IMR-90 (cell line): ENCODE measurements around the gene GANC. TPM values are rescaled to one million over a fixed set of nuclear protein-coding genes. Genes with fewer than 3 reads are reported as not detected.

Experiments
- ATAC-seq: fragments of 200-7000 bp; cut with Tn5 transposase; 2 replicates; pipeline ENCODE4 v1.9.1; 2020; ENCODE audit warnings: low read depth, mild to moderate bottlenecking, moderate library complexity
- BruUV-seq: library from RNA; stranded (reverse); fragments of 400-500 nt; replicated peaks from 2 replicates; lab custom pipeline; 2021; lab: Mats Ljungman, UMichigan
- CTCF ChIA-PET: fragments of 300-600 bp; formaldehyde crosslinking; extraction: SDS; loops from one replicate; lab custom pipeline; 2021; ENCODE audit warnings: antibody characterized with exemption; lab: Yijun Ruan, JAX
- POLR2A ChIA-PET: fragments of 300-600 bp; sonication (Branson Sonifier 250); formaldehyde crosslinking; loops from one replicate; lab custom pipeline; 2022; ENCODE audit warnings: antibody characterized with exemption; ENCODE audit not compliant: unreplicated experiment; lab: Charles Lee
- DNase-seq: peaks from one replicate; pipeline ENCODE4 v3.0.0; 2013
- H2AFZ ChIP-seq: replicated peaks from 2 replicates; pipeline ENCODE3; 2013; ENCODE audit warnings: low read length, mild to moderate bottlenecking; ENCODE audit not compliant: poor library complexity
- H2AK5ac ChIP-seq: 2 replicates; pipeline ENCODE4 v1.6.1; 2013; ENCODE audit warnings: low read depth, low read length, inconsistent platforms
- H2AK9ac ChIP-seq: replicated peaks from 2 replicates; pipeline ENCODE3; 2013; ENCODE audit warnings: mild to moderate bottlenecking, low read depth, low read length, moderate library complexity; ENCODE audit not compliant: poor library complexity
- H2BK120ac ChIP-seq: 2 replicates; pipeline ENCODE4 v1.6.1; 2013; ENCODE audit warnings: low read depth, low read length, inconsistent platforms
- H2BK15ac ChIP-seq: 3 replicates; pipeline ENCODE4 v1.6.1; 2013; ENCODE audit warnings: low read depth, low read length, inconsistent platforms
- H2BK20ac ChIP-seq: 2 replicates; pipeline ENCODE4 v1.6.1; 2013; ENCODE audit warnings: low read depth, mild to moderate bottlenecking, inconsistent platforms, low read length, moderate library complexity
- H2BK5ac ChIP-seq: 2 replicates; pipeline ENCODE4 v1.6.1; 2013; ENCODE audit warnings: mild to moderate bottlenecking, low read depth, low read length, inconsistent platforms; ENCODE audit not compliant: poor library complexity, severe bottlenecking
- H3K14ac ChIP-seq: replicated peaks from 2 replicates; pipeline ENCODE4 v1.6.1; 2013; ENCODE audit warnings: low read depth, low read length, inconsistent platforms
- H3K18ac ChIP-seq: 2 replicates; pipeline ENCODE4 v1.6.1; 2013; ENCODE audit warnings: low read depth, low read length, control low read depth
- H3K23ac ChIP-seq: 2 replicates; pipeline ENCODE4 v1.6.1; 2013; ENCODE audit warnings: low read depth, low read length, inconsistent platforms
- H3K27ac ChIP-seq: 2 replicates; pipeline ENCODE4 v1.5.1; 2013; ENCODE audit warnings: mild to moderate bottlenecking, control low read depth, low read length; ENCODE audit not compliant: insufficient read depth
- H3K27me3 ChIP-seq: 2 replicates; pipeline ENCODE4 v1.6.1; 2013; ENCODE audit warnings: low read length; ENCODE audit not compliant: control insufficient read depth, insufficient read depth
- H3K36me3 ChIP-seq: 2 replicates; pipeline ENCODE4 v1.6.1; 2013; ENCODE audit warnings: low read length, mixed read lengths; ENCODE audit not compliant: control insufficient read depth, insufficient read depth
- H3K4ac ChIP-seq: 2 replicates; pipeline ENCODE4 v1.6.1; 2013; ENCODE audit warnings: low read depth, low read length, inconsistent platforms
- H3K4me1 ChIP-seq: 2 replicates; pipeline ENCODE4 v1.6.1; 2013; ENCODE audit warnings: low read length, mixed read lengths; ENCODE audit not compliant: control insufficient read depth, insufficient read depth
- H3K4me2 ChIP-seq: 2 replicates; pipeline ENCODE4 v1.6.1; 2013; ENCODE audit warnings: low read depth, mild to moderate bottlenecking, control low read depth, low read length, moderate library complexity
- H3K4me3 ChIP-seq: 2 replicates; pipeline ENCODE4 v1.5.1; 2013; ENCODE audit warnings: low read depth, mild to moderate bottlenecking, control low read depth, low read length, moderate library complexity; ENCODE audit not compliant: insufficient read depth
- H3K56ac ChIP-seq: 2 replicates; pipeline ENCODE4 v1.6.1; 2013; ENCODE audit warnings: low read length, inconsistent platforms; ENCODE audit not compliant: insufficient read depth; ENCODE audit errors: extremely low read depth
- H3K79me1 ChIP-seq, 2 experiments: 2 replicates each; pipeline ENCODE4 v1.6.1; 2013; ENCODE audit warnings: low read length in 2 of 2, inconsistent platforms in 1 of 2, low read depth in 1 of 2
- H3K9ac ChIP-seq: 2 replicates; pipeline ENCODE4 v1.6.1; 2013; ENCODE audit warnings: low read depth, low read length, control low read depth
- H3K9me1 ChIP-seq: 2 replicates; pipeline ENCODE4 v1.6.1; 2013; ENCODE audit warnings: low read length, inconsistent platforms; ENCODE audit not compliant: insufficient read depth
- H3K9me3 ChIP-seq: 2 replicates; pipeline ENCODE4 v1.6.1; 2013; ENCODE audit warnings: low read length; ENCODE audit not compliant: control insufficient read depth, insufficient read depth
- H4K20me1 ChIP-seq: 2 replicates; pipeline ENCODE4 v1.6.1; 2013; ENCODE audit warnings: low read length, inconsistent platforms; ENCODE audit not compliant: insufficient read depth
- H4K5ac ChIP-seq: 2 replicates; pipeline ENCODE4 v1.6.1; 2013; ENCODE audit warnings: mild to moderate bottlenecking, low read depth, low read length, control low read depth
- H4K8ac ChIP-seq, 2 experiments: 2 replicates each; pipeline ENCODE4 v1.6.1; 2013; ENCODE audit warnings: low read depth in 2 of 2, low read length in 2 of 2, control low read depth in 1 of 2, inconsistent platforms in 1 of 2
- H4K91ac ChIP-seq: 2 replicates; pipeline ENCODE4 v1.6.1; 2013; ENCODE audit warnings: low read depth, low read length, inconsistent platforms; ENCODE audit not compliant: insufficient read depth
- NFE2L2 ChIP-seq: fragments of 150-350 bp; IDR thresholded peaks from 2 replicates; pipeline ENCODE4 v1.6.1; 2016; ENCODE audit warnings: low read depth, mild to moderate bottlenecking, low read length
- POLR2A ChIP-seq: IDR thresholded peaks from 2 replicates; pipeline ENCODE4 v1.6.1; 2012; ENCODE audit warnings: mild to moderate bottlenecking, low read depth, low read length
- RAD21 ChIP-seq: IDR thresholded peaks from 2 replicates; pipeline ENCODE4 v1.6.1; 2012; ENCODE audit warnings: low read length, improper control_type of control experiment
- WGBS, 2 experiments: methylation state at CpG; one replicate each; pipeline versions ENCODE4 v1.1.5 to v1.1.7; 2013; ENCODE audit warnings: missing lambda C conversion rate in 2 of 2; ENCODE audit not compliant: insufficient read length in 1 of 2; ENCODE audit errors: extremely low coverage in 2 of 2; 5-methylcytosine and 5-hydroxymethylcytosine counted together
- dilution Hi-C: fragments of 300-500 bp; cut with HindIII; formaldehyde crosslinking; loops from one replicate; pipeline ENCODE4 v1.14.3; 2018; ENCODE audit warnings: low sequenced_read_pairs; ENCODE audit not compliant: unreplicated experiment
- in situ Hi-C: fragments of 300-500 bp; cut with MboI; formaldehyde crosslinking; loops from 3 replicates; pipeline ENCODE4 v1.14.3; 2019; ENCODE audit warnings: low sequenced_read_pairs, inconsistent platforms, mixed read lengths
- intact Hi-C: fragments of 100-400 bp; cut with micrococcal nuclease; formaldehyde crosslinking; loops from 2 replicates; pipeline ENCODE4 v1.10.0; 2022
- polyA plus RNA-seq, 3 experiments: library from polyadenylated mRNA; depleted of rRNA; stranded (reverse); fragments of >200 nt; gene quantifications; 2 replicates each; pipeline ENCODE4 v1.2.3, GENCODE V29; 2012; ENCODE audit warnings: low replicate concordance in 1 of 3
- total RNA-seq: library from RNA; depleted of rRNA; stranded (reverse); fragments of >200 nt; gene quantifications from 2 replicates; pipeline ENCODE4 v1.2.3, GENCODE V29; 2012

The GANC gene
- total and polyA plus RNA-seq, 2 of the 4 experiments (the other 2 are of a cell fraction), result 7.1 to 19.2 TPM

DNA sequence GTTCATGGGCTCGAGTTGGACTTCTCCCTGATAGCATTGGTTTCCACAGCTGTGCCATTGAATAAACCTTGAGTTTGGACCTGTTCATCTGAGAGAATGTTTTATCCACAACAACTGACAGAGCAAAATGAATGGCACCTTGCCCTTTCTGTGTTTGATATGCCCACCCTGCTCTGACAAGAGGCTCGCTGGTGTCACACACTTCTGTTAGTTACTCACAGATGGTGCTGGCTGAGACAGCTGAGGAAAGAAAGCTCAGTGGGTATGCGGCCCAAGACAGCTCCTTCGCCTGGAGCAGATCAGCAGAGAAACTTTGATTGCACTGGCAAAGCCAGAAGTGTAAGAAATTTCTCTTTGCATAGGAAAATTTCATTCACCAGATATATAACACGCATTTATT, 83.8 kb downstream of the GANC start:
- in situ Hi-C loops, result no loop called here
- POLR2A ChIA-PET, result no interaction called here
- no peak overlapping the region for H3K4me2 ChIP-seq
- H2AFZ ChIP-seq, result no peak overlapping the region
- H3K27ac ChIP-seq, result no peak overlapping the region
- no peak overlapping the region for H3K4me3 ChIP-seq
- H2BK120ac ChIP-seq, result no peak overlapping the region
- H4K20me1 ChIP-seq, result no peaks in the 10 kb centered on the region
- H2AK9ac ChIP-seq, result no peak overlapping the region
- no peak overlapping the region for H3K18ac ChIP-seq
- no peak overlapping the region for H3K23ac ChIP-seq
- peaks cover 4% of the 10 kb centered on the region; the same call in 1 of the 2 replicates for H3K36me3 ChIP-seq
- no peak overlapping the region for H2AK5ac ChIP-seq
- no peaks in the 10 kb centered on the region for H3K4me1 ChIP-seq
- H3K9ac ChIP-seq, result no peak overlapping the region
- BruUV-seq, result no TSS peak
- no peaks in the 10 kb centered on the region for H3K27me3 ChIP-seq
- H4K5ac ChIP-seq, result no peak overlapping the region
- ATAC-seq, result no peak
- H3K9me1 ChIP-seq, result peaks cover 4% of the 10 kb centered on the region; the same call in 1 of the 2 replicates
- intact Hi-C loops, result no loop called here
- no peak overlapping the region for H3K14ac ChIP-seq
- no peaks in the 10 kb centered on the region for H3K9me3 ChIP-seq
- H2BK5ac ChIP-seq, result no peak overlapping the region
- dilution Hi-C loops, result no loop called here
- H3K56ac ChIP-seq, result no peak overlapping the region
- H4K91ac ChIP-seq, result no peak overlapping the region
- H4K8ac ChIP-seq, result no peak overlapping the region
- no peak overlapping the region for H3K4ac ChIP-seq
- CTCF ChIA-PET, result interaction anchor here (0.5 kb wide), 1 partner anchor 137 kb away, joined by 4 read pairs; no protein-coding TSS in a partner anchor
- no peaks in the 10 kb centered on the region for H3K79me1 ChIP-seq
- no peak overlapping the region for H2BK15ac ChIP-seq
- no peak for DNase-seq
- WGBS, 2 experiments, result 0% methylated on average over 1 of the region's 5 CpGs; no CpG with 5 or more reads in 1 of the 2 experiments
- no peak overlapping the region for H2BK20ac ChIP-seq
- TF ChIP-seq POLR2A (no peak), NFE2L2 (no peak), RAD21 (no peak)
